ENCODE results near the gene SEC22A.

SEC22A gene

DNA sequence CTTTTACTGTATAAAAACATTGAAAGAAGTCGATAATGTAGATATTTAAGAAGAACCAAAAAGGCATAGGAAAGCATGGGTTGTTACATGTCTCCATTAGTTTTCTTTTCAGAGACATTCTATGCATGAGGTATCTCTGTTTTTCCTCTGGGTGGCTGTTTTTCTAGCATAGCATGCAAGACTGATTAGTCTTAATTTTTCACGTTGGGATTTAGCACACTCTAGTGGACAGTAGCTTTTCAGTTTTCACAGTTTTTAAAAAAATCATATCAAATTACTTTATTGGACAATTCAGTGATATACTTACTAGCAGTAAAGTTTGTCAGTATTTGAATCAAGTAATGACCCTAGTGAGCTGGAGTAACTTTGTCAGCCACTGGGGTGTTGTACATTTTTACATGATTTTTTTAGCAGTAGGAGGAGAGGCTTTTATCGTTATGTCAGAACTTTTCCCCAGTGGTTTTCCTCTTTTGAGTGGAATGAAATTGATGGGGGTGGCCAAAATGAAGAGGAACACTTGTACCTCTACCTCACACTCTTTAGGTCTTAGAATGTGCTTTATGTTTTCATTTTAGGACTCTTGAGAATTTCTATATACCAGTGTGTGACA, 57.2 kb downstream of the SEC22A start:
- DNase-seq (ENCODE audit: extremely low read depth, low read depth) = peak; percentile 53
- H3K4me3 ChIP-seq (replicated peaks; ENCODE audit: low read depth, low read length) = no peak overlapping the region
- TF ChIP-seq, protein P1, sequence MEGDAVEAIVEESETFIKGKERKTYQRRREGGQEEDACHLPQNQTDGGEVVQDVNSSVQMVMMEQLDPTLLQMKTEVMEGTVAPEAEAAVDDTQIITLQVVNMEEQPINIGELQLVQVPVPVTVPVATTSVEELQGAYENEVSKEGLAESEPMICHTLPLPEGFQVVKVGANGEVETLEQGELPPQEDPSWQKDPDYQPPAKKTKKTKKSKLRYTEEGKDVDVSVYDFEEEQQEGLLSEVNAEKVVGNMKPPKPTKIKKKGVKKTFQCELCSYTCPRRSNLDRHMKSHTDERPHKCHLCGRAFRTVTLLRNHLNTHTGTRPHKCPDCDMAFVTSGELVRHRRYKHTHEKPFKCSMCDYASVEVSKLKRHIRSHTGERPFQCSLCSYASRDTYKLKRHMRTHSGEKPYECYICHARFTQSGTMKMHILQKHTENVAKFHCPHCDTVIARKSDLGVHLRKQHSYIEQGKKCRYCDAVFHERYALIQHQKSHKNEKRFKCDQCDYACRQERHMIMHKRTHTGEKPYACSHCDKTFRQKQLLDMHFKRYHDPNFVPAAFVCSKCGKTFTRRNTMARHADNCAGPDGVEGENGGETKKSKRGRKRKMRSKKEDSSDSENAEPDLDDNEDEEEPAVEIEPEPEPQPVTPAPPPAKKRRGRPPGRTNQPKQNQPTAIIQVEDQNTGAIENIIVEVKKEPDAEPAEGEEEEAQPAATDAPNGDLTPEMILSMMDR (IDR thresholded peaks at IDR 0.05; ENCODE audit: low read depth, low read length, missing control alignments) = peak; percentile 45

DNA sequence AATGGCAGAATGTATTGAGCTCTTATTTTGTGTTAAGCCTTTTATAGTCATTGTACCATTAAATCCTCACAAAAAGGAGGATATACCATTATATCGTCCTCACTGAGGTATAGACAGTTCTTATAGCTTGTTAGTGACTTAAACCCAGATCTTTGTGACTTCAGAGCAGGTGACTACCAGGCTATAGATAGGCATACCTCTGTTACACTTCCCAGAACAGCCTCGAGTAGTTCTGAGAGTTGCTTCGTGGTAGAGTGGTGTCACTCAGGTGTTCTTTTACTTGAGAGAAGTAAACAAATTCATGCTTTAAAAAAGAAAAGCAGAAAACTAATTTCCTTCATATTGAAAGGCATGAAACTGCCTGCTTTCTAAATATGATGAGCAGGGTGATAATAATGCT, 59.9 kb downstream of the SEC22A start:
- no peak overlapping the region for H3K4me3 ChIP-seq (replicated peaks; ENCODE audit: low read depth, low read length)
- DNase-seq (ENCODE audit: extremely low read depth, low read depth) = no peak

DNA sequence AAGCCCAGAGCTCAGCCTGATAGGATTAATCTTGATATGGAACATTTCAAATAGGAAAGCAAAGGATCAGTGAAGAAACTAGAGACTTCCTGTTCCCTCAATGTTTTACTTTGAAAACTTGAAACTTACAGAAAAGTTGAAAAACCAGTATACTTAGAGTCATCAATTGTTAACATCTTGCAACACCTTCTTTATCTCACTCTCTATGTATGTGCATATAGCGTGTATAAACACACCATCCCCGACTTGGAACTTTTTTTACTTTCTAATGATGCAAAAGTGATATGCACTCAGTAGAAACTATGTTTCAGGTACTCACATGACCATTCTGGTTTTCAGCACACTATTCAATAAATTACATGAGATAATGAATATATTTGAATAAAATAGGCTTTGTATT, 60.5 kb downstream of the SEC22A start:
- TF ChIP-seq, protein P1 (IDR thresholded peaks at IDR 0.05; ENCODE audit: low read depth, low read length, missing control alignments) = no peak
- no peak overlapping the region for H3K4me3 ChIP-seq (replicated peaks; ENCODE audit: low read depth, low read length)
- no peak for DNase-seq (ENCODE audit: extremely low read depth, low read depth)

More for the DNA sequence above, 59.9 kb downstream of the SEC22A start:
- TF ChIP-seq, protein P1 (IDR thresholded peaks at IDR 0.05; ENCODE audit: low read depth, low read length, missing control alignments) = no peak

DNA sequence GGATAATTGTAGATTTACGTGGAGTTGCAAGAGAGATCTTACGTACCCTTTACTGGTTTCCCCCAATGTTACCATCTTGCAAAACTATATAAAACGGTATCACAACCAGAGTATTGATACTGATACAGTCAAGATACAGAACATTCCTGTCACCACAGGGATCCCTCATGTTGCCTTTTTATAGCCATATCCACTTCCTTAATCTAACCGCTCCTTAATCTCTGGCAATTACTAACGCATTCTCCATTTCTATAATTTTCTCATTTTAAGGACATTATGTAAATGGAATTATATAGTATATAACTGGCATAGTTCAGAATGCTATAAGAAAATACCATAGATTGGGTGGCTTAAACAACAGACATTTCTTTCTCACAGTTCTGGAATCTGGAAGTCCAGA, 61.1 kb downstream of the SEC22A start:
- no peak overlapping the region for H3K4me3 ChIP-seq (replicated peaks; ENCODE audit: low read depth, low read length)
- TF ChIP-seq, protein P1 (IDR thresholded peaks at IDR 0.05; ENCODE audit: low read depth, low read length, missing control alignments) = no peak
- DNase-seq (ENCODE audit: extremely low read depth, low read depth) = no peak

DNA sequence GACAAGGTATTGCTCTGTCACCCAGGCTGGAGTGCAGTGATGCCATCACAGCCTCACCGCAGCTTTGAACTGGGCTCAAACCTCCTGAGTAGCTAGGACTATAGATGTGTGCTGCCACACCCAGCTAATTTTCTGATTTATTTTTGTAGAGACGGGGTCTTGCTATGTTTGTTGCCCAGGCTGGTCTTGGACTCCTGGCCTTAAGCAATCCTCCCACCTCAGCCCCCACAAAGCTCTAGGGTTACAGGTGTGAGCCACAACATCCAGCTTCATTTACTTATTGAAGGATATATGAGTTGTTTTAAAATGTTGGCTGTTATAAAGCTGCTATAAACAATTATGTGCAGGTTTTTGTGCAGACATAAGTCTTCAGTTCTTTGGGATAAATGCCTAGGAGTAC, 62.2 kb downstream of the SEC22A start:
- no peak for DNase-seq (ENCODE audit: extremely low read depth, low read depth)
- TF ChIP-seq, protein P1 (IDR thresholded peaks at IDR 0.05; ENCODE audit: low read depth, low read length, missing control alignments) = no peak

DNA sequence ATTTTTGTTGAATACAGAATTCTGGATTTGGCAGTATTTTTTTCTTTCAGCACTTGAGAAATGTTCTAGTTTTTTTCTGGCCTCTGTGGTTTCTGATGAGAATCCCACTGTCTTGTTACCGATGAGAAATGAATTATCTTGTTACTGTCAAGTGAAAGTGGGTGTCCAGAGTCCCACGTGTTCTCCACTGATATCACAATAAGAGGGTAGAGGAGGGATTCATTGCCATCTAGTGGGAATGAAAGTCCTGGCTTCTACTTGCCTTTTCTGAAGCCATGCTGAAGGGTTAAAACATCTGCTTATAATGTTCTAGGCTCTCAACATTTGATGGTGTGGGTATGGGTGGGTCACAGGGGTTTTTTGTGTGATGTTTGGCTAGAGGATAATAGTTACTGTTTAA, 66.1 kb downstream of the SEC22A start:
- no peak for DNase-seq (ENCODE audit: extremely low read depth, low read depth)
- TF ChIP-seq, protein P1 (IDR thresholded peaks at IDR 0.05; ENCODE audit: low read depth, low read length, missing control alignments) = no peak
- H3K4me3 ChIP-seq (replicated peaks; ENCODE audit: low read depth, low read length) = no peak overlapping the region

More for the DNA sequence above, 62.2 kb downstream of the SEC22A start:
- H3K4me3 ChIP-seq (replicated peaks; ENCODE audit: low read depth, low read length) = no peak overlapping the region

DNA sequence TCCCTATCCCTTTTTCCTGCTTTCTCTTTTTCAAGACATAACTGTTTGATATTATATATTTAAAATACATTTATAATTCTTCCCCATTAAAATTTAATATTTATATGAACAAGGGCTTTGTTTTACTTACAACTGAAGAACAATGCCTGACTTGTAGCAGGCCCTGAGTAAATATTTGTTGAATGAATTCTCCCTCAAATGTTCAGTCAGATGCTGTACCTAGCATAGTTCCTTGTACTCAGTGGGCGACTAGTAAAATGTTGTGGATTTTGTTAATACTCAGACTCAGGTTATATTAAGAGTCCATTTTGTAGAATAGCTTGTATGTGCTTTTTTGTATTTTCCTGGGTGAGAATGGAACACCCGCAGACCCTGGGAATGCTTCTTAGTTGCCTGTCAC, 69.1 kb downstream of the SEC22A start:
- TF ChIP-seq, protein P1 (IDR thresholded peaks at IDR 0.05; ENCODE audit: low read depth, low read length, missing control alignments) = no peak
- no peak overlapping the region for H3K4me3 ChIP-seq (replicated peaks; ENCODE audit: low read depth, low read length)
- no peak for DNase-seq (ENCODE audit: extremely low read depth, low read depth)
